Epithelial cell of esophagus (primary cell): ENCODE results near the gene CRK.

Source experiments
- DNase-seq: peaks from one replicate; pipeline ENCODE4 v3.0.0; 2010; ENCODE audit warnings: low read depth
- H3K4me3 ChIP-seq: 2 replicates; pipeline ENCODE4 v1.5.1; 2011; ENCODE audit warnings: mild to moderate bottlenecking, low read length, control low read depth
- TF ChIP-seq, protein P1 (sequence below): IDR thresholded peaks from 2 replicates; pipeline ENCODE4 v1.5.1; 2011; ENCODE audit warnings: low read depth, mild to moderate bottlenecking, low read length, control low read depth, inconsistent platforms; ENCODE audit not compliant: insufficient read depth; ENCODE audit errors: missing control alignments

CRK gene

GRCh38 chr17:1491443-1492248 lies 35.6 kb upstream of the CRK start:
- DNase-seq, result peak; percentile 58
- TF ChIP-seq, protein P1, sequence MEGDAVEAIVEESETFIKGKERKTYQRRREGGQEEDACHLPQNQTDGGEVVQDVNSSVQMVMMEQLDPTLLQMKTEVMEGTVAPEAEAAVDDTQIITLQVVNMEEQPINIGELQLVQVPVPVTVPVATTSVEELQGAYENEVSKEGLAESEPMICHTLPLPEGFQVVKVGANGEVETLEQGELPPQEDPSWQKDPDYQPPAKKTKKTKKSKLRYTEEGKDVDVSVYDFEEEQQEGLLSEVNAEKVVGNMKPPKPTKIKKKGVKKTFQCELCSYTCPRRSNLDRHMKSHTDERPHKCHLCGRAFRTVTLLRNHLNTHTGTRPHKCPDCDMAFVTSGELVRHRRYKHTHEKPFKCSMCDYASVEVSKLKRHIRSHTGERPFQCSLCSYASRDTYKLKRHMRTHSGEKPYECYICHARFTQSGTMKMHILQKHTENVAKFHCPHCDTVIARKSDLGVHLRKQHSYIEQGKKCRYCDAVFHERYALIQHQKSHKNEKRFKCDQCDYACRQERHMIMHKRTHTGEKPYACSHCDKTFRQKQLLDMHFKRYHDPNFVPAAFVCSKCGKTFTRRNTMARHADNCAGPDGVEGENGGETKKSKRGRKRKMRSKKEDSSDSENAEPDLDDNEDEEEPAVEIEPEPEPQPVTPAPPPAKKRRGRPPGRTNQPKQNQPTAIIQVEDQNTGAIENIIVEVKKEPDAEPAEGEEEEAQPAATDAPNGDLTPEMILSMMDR, result no peak
- peak overlapping the region; percentile 72 for H3K4me3 ChIP-seq

DNA sequence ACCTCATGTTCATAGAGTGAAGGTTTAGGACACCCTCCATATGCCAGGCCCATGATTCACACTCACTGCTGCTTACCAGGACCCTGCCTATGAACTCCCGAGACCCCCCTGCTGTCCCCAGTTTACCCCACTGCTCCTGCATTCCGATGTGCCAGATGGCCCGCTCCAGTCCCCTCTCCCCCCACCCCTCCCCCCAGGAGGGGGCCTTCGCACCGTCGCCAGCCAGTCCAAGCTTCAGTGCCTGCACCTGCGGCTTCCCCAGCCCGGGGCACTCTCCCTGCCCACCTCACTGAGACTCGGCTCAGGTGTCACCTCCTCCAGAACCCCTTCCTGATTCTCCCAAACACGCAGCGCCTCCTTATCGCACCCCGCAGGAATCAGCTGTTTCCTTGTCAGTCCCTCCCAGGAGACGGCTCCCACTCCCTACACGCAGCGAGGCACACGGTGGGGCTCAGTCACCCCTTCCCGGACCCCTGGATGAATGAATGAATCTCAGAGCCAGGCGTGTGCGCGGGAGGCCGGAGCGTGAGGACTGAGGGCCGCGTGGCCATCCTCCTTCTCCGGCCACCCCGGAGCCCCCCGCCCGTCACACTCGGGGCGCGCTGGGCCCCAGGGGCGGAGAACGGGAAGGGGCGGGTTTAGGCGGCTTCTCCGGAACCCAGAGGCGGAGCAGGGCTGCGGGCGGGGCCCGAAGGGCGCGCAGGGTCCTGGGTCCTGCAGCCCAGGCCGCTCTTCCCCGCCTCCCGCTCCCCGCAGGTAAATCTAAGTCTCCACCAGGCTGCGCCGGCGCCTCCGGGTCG lies 34.8 kb upstream of the CRK start:
- H3K4me3 ChIP-seq, result peak overlapping the region; percentile 72
- TF ChIP-seq, protein P1, result no peak
- peak; percentile 45 for DNase-seq

- no peak for DNase-seq
- H3K4me3 ChIP-seq, result no peak overlapping the region
- TF ChIP-seq, protein P1, result no peak
Measured at GRCh38 chr17:1488826-1489270, 32.8 kb upstream of the CRK start.

- TF ChIP-seq, protein P1, result no peak
- H3K4me3 ChIP-seq, result peak overlapping the region; percentile 47
- DNase-seq, result peak; percentile 85
Measured at GRCh38 chr17:1487939-1488825, 32.1 kb upstream of the CRK start.

GRCh38 chr17:1486802-1487695 lies 31.0 kb upstream of the CRK start:
- TF ChIP-seq, protein P1, result no peak
- peak overlapping the region; percentile 47 for H3K4me3 ChIP-seq
- DNase-seq, result peak; percentile 82
